GM12878 (cell line): ENCODE measurements around the gene KAZN. TPM values are rescaled to one million over a fixed set of nuclear protein-coding genes. Genes with fewer than 3 reads are reported as not detected.

ENCODE experiments used
- ATAC-seq: fragments of 200-7000 bp; cut with Tn5 transposase; 3 replicates; pipeline ENCODE4 v1.9.1; 2020; ENCODE audit warnings: mild to moderate bottlenecking, moderate library complexity
- BruUV-seq: library from RNA; stranded (reverse); fragments of 400-500 nt; replicated peaks from 2 replicates; lab custom pipeline; 2021; lab: Mats Ljungman, UMichigan
- CTCF ChIA-PET: fragments of 300-600 bp; sonication (Branson Sonifier 250); formaldehyde crosslinking; extraction: SDS; loops from one replicate; lab custom pipeline; 2021; ENCODE audit warnings: inconsistent platforms; lab: Yijun Ruan, JAX
- POLR2A ChIA-PET: fragments of 350-600 bp; formaldehyde crosslinking; extraction: SDS; loops from one replicate; lab custom pipeline; 2021; ENCODE audit warnings: inconsistent platforms; lab: Charles Lee
- RAD21 ChIA-PET: fragments of 300-600 bp; sonication (Branson Sonifier 250); formaldehyde crosslinking; loops from one replicate; lab custom pipeline; 2023; ENCODE audit warnings: antibody characterized with exemption; ENCODE audit not compliant: unreplicated experiment; lab: Charles Lee
- SMC1A ChIA-PET: fragments of 300-600 bp; sonication (Branson Sonifier 250); formaldehyde crosslinking; loops from one replicate; lab custom pipeline; 2023; ENCODE audit not compliant: unreplicated experiment, uncharacterized antibody; lab: Charles Lee
- DNase-seq: peaks from one replicate; pipeline ENCODE4 v3.0.0-alpha.2; 2011; ENCODE audit warnings: low read depth, low spot score
- FAIRE-seq: peaks from 3 replicates; lab custom pipeline; 2011; peaks lifted over from hg19 to GRCh38; lab: Jason Lieb, UNC
- H2AFZ ChIP-seq: 2 replicates; pipeline ENCODE4 v1.6.0; 2011; ENCODE audit warnings: low read depth, low read length, control low read depth; ENCODE audit not compliant: control insufficient read depth
- H3K27ac ChIP-seq: 2 replicates; pipeline ENCODE4 v1.5.1; 2011; ENCODE audit warnings: control low read depth; ENCODE audit not compliant: control insufficient read depth, insufficient read depth
- H3K27me3 ChIP-seq, 2 experiments: replicated peaks in 1 of 2; 2 replicates each; pipeline versions ENCODE4 v1.6.0 to v1.6.1; 2011; ENCODE audit warnings: low read length in 1 of 2; ENCODE audit not compliant: control insufficient read depth in 2 of 2, insufficient read depth in 2 of 2
- H3K36me3 ChIP-seq, 2 experiments: 2 replicates each; pipeline ENCODE4 v1.5.1; 2011; ENCODE audit warnings: low read length in 1 of 2; ENCODE audit not compliant: control insufficient read depth in 2 of 2, insufficient read depth in 2 of 2
- H3K4me1 ChIP-seq: 2 replicates; pipeline ENCODE4 v1.6.1; 2011; ENCODE audit warnings: mild to moderate bottlenecking, low read length, moderate library complexity, mixed read lengths; ENCODE audit not compliant: control insufficient read depth, insufficient read depth
- H3K4me2 ChIP-seq: 2 replicates; pipeline ENCODE4 v1.6.0; 2011; ENCODE audit warnings: control low read depth; ENCODE audit not compliant: control insufficient read depth, insufficient read depth
- H3K4me3 ChIP-seq: fragments of 200-600 bp; sonication (generic); 2 replicates; pipeline ENCODE4 v1.5.1; 2016
- H3K79me2 ChIP-seq: 2 replicates; pipeline ENCODE4 v1.6.0; 2011; ENCODE audit warnings: low read length; ENCODE audit not compliant: control insufficient read depth, insufficient read depth
- H3K9ac ChIP-seq: 2 replicates; pipeline ENCODE4 v1.8.0; 2011; ENCODE audit warnings: low read length, control low read depth, mixed read lengths; ENCODE audit not compliant: control insufficient read depth, insufficient read depth
- H3K9me3 ChIP-seq: replicated peaks from 3 replicates; pipeline ENCODE4 v1.5.1; 2011; ENCODE audit warnings: mild to moderate bottlenecking, low read length; ENCODE audit not compliant: control insufficient read depth, insufficient read depth
- H4K20me1 ChIP-seq: 2 replicates; pipeline ENCODE4 v1.6.0; 2011; ENCODE audit not compliant: control insufficient read depth, insufficient read depth
- FOXM1 ChIP-seq: IDR thresholded peaks from 2 replicates; pipeline ENCODE4 v1.6.1; 2012; ENCODE audit warnings: low read depth, mild to moderate bottlenecking, inconsistent platforms, low read length, moderate library complexity
- IKZF2 ChIP-seq, 2 experiments: fragments of 450-650 bp; IDR thresholded peaks; 2 replicates each; pipeline ENCODE4 v1.6.1; 2017; ENCODE audit warnings: mild to moderate bottlenecking in 2 of 2, moderate library complexity in 2 of 2
- MTA3 ChIP-seq: IDR thresholded peaks from 2 replicates; pipeline ENCODE4 v1.6.1; 2012; ENCODE audit warnings: low read length, inconsistent platforms, borderline replicate concordance
- NR2C1 ChIP-seq: fragments of 450-650 bp; IDR thresholded peaks from 2 replicates; pipeline ENCODE4 v1.6.1; 2017; ENCODE audit warnings: antibody characterized with exemption, mild to moderate bottlenecking, moderate library complexity
- NR2C2 ChIP-seq: IDR thresholded peaks from 2 replicates; pipeline ENCODE4 v1.6.1; 2011; ENCODE audit warnings: borderline replicate concordance, low read depth; ENCODE audit not compliant: control insufficient read depth, insufficient read length
- TARDBP ChIP-seq: IDR thresholded peaks from 2 replicates; pipeline ENCODE4 v1.6.1; 2016; ENCODE audit warnings: borderline replicate concordance
- TCF7 ChIP-seq: IDR thresholded peaks from 2 replicates; pipeline ENCODE4 v1.6.1; 2014; ENCODE audit warnings: antibody characterized with exemption, borderline replicate concordance
- ZZZ3 ChIP-seq: IDR thresholded peaks from 2 replicates; pipeline ENCODE4 v1.6.1; 2011; ENCODE audit warnings: low read depth; ENCODE audit not compliant: control insufficient read depth, insufficient read length
- WGBS: methylation state at CpG from one replicate; pipeline ENCODE4 v1.1.6; 2016; ENCODE audit warnings: low lambda C conversion rate; ENCODE audit not compliant: insufficient replicate concordance, insufficient coverage; ENCODE audit errors: missing lambda C conversion rate; 5-methylcytosine and 5-hydroxymethylcytosine counted together
- in situ Hi-C: fragments of 300-500 bp; cut with MboI; formaldehyde crosslinking; loops from 9 replicates; pipeline ENCODE4 v1.14.3; 2018; ENCODE audit warnings: mixed read lengths
- intact Hi-C: fragments of 100-400 bp; cut with micrococcal nuclease; formaldehyde crosslinking; loops from one replicate; pipeline ENCODE4 v1.14.2; 2022; ENCODE audit not compliant: unreplicated experiment
- polyA plus RNA-seq, 11 experiments: library from polyadenylated mRNA; depleted of rRNA in 4 of 11; unstranded in 6 of 11; stranded (reverse) in 5 of 11; fragments of >200 nt; fragmentation: Nextera tagmentation in 4 of 11; fragmentation: Illumina TruSeq in 1 of 11; extraction: Ambion mirVana in 4 of 11; extraction: Trizol in 1 of 11; gene quantifications; 1 replicate in 1 of 11; 2 replicates in 10 of 11; pipeline versions ENCODE4 v1.2.1 to v1.2.3, GENCODE V29; 2011 to 2016; ENCODE audit warnings: inconsistent platforms in 2 of 11, missing spikeins in 2 of 11, low read depth in 1 of 11
- total RNA-seq, 4 experiments: library from RNA; depleted of rRNA in 3 of 4; stranded (reverse); fragments of >200 nt in 3 of 4; fragmentation: Illumina TruSeq in 1 of 4; extraction: Trizol in 1 of 4; gene quantifications; 2 replicates each; pipeline versions ENCODE4 v1.2.1 to v1.2.3, GENCODE V29; 2013 to 2021
- TF ChIP-seq, protein P1 (sequence below): fragments of 450-650 bp; IDR thresholded peaks from 2 replicates; pipeline ENCODE4 v1.6.1; 2017; ENCODE audit warnings: borderline replicate concordance
- TF ChIP-seq, protein P2 (sequence below): fragments of 450-650 bp; formaldehyde crosslinking; IDR thresholded peaks from 2 replicates; pipeline ENCODE4 v1.4.0; 2022; ENCODE audit warnings: mild to moderate bottlenecking, moderate library complexity
- TF ChIP-seq, protein P3 (sequence below): fragments of 450-650 bp; IDR thresholded peaks from 2 replicates; pipeline ENCODE4 v1.6.1; 2014; ENCODE audit warnings: mild to moderate bottlenecking
- TF ChIP-seq, protein P4 (sequence below): IDR thresholded peaks from 2 replicates; pipeline ENCODE4 v1.6.1; 2012; ENCODE audit warnings: mild to moderate bottlenecking, low read depth, low read length
- TF ChIP-seq, protein P5 (sequence below): IDR thresholded peaks from 2 replicates; pipeline ENCODE4 v1.6.1; 2012; ENCODE audit warnings: low read depth, low read length, improper control_type of control experiment

Gene KAZN
- total and polyA plus RNA-seq, 10 of the 15 experiments (the other 5 are each of a cell fraction or from before 2014, with no cell fraction given) = 0.72 to 4.0 (median 1.2) TPM

DNA sequence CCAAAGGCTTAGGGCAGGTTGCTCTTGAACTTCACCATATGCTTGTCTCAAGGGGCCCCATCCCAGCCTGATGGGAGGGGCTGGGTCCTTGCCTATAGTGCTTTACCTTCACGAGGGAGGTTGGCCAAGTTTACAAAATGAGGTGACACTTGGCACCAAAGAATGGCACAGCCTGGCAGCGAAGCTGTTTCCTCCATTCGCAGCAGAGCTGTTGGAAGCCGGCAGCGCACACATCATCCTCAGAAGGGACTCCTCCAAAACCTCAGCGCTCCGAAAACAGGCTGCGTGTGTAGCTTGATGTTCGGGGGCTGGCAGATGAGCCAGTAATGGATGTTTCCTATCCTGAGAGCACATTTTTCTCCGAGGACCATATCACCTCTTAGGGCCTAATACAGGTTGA is 116.8 kb downstream of the KAZN start (continued):
- TF ChIP-seq, protein P1, sequence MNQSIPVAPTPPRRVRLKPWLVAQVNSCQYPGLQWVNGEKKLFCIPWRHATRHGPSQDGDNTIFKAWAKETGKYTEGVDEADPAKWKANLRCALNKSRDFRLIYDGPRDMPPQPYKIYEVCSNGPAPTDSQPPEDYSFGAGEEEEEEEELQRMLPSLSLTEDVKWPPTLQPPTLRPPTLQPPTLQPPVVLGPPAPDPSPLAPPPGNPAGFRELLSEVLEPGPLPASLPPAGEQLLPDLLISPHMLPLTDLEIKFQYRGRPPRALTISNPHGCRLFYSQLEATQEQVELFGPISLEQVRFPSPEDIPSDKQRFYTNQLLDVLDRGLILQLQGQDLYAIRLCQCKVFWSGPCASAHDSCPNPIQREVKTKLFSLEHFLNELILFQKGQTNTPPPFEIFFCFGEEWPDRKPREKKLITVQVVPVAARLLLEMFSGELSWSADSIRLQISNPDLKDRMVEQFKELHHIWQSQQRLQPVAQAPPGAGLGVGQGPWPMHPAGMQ = no peak
- TF ChIP-seq TCF7 = no peak
- TF ChIP-seq FOXM1 = no peak
- TF ChIP-seq MTA3 = no peak
- no peak for TF ChIP-seq ZZZ3
- TF ChIP-seq, protein P2, sequence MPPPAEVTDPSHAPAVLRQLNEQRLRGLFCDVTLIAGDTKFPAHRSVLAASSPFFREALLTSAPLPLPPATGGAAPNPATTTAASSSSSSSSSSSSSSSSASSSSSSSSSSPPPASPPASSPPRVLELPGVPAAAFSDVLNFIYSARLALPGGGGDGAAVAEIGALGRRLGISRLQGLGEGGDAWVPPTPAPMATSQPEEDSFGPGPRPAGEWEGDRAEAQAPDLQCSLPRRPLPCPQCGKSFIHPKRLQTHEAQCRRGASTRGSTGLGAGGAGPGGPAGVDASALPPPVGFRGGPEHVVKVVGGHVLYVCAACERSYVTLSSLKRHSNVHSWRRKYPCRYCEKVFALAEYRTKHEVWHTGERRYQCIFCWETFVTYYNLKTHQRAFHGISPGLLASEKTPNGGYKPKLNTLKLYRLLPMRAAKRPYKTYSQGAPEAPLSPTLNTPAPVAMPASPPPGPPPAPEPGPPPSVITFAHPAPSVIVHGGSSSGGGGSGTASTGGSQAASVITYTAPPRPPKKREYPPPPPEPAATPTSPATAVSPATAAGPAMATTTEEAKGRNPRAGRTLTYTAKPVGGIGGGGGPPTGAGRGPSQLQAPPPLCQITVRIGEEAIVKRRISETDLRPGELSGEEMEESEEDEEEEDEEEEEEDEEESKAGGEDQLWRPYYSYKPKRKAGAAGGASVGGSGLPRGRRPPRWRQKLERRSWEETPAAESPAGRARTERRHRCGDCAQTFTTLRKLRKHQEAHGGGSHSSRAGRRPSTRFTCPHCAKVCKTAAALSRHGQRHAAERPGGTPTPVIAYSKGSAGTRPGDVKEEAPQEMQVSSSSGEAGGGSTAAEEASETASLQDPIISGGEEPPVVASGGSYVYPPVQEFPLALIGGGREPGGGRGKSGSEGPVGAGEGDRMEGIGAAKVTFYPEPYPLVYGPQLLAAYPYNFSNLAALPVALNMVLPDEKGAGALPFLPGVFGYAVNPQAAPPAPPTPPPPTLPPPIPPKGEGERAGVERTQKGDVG (CRISPR knock-in tag) = no peak

DNA sequence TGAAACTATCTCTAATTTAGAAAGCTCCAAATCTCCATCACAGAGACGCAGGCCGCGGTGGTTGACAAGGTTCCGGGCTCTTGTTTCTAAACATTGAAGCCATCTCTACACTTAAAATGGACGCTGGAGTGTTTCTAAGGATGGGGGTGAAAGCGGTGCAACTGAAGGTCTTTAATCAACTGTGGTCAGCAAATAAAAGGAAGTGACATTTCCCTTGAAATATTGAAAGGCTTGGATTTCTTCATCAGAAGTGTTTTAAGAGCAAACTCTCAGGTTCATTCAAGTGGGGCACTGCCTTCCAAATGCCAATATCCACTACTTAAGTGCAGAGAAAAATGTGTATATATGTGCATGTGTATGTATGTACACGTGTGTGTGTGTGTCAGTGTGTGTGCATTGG is 117.3 kb downstream of the KAZN start:
- no peaks in the 10 kb centered on the region for H3K36me3 ChIP-seq
- ATAC-seq = no peak
- no peaks in the 10 kb centered on the region for H3K79me2 ChIP-seq
- no peak for DNase-seq
- BruUV-seq = no TSS peak
- H4K20me1 ChIP-seq = no peaks in the 10 kb centered on the region
- WGBS = 62% methylated on average over 7 of the region's 7 CpGs
- no peak for FAIRE-seq
- no peak overlapping the region for H3K4me2 ChIP-seq
- H3K4me1 ChIP-seq = no peaks in the 10 kb centered on the region
- no peaks in the 10 kb centered on the region; the same call in 2 of the 3 replicates for H3K9me3 ChIP-seq
- SMC1A ChIA-PET = no interaction called here
- H2AFZ ChIP-seq = no peak overlapping the region
- POLR2A ChIA-PET = no interaction called here
- RAD21 ChIA-PET = no interaction called here
- intact Hi-C loops (no loop called here), in situ Hi-C loops (no loop called here)
- no peak overlapping the region for H3K9ac ChIP-seq
- H3K4me3 ChIP-seq = no peak overlapping the region
- no peaks in the 10 kb centered on the region for H3K27me3 ChIP-seq
- CTCF ChIA-PET = no interaction called here
- no peak overlapping the region for H3K27ac ChIP-seq
- no peak for TF ChIP-seq NR2C2
- TF ChIP-seq, protein P3, sequence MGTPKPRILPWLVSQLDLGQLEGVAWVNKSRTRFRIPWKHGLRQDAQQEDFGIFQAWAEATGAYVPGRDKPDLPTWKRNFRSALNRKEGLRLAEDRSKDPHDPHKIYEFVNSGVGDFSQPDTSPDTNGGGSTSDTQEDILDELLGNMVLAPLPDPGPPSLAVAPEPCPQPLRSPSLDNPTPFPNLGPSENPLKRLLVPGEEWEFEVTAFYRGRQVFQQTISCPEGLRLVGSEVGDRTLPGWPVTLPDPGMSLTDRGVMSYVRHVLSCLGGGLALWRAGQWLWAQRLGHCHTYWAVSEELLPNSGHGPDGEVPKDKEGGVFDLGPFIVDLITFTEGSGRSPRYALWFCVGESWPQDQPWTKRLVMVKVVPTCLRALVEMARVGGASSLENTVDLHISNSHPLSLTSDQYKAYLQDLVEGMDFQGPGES = no peak
- TF ChIP-seq, protein P4, sequence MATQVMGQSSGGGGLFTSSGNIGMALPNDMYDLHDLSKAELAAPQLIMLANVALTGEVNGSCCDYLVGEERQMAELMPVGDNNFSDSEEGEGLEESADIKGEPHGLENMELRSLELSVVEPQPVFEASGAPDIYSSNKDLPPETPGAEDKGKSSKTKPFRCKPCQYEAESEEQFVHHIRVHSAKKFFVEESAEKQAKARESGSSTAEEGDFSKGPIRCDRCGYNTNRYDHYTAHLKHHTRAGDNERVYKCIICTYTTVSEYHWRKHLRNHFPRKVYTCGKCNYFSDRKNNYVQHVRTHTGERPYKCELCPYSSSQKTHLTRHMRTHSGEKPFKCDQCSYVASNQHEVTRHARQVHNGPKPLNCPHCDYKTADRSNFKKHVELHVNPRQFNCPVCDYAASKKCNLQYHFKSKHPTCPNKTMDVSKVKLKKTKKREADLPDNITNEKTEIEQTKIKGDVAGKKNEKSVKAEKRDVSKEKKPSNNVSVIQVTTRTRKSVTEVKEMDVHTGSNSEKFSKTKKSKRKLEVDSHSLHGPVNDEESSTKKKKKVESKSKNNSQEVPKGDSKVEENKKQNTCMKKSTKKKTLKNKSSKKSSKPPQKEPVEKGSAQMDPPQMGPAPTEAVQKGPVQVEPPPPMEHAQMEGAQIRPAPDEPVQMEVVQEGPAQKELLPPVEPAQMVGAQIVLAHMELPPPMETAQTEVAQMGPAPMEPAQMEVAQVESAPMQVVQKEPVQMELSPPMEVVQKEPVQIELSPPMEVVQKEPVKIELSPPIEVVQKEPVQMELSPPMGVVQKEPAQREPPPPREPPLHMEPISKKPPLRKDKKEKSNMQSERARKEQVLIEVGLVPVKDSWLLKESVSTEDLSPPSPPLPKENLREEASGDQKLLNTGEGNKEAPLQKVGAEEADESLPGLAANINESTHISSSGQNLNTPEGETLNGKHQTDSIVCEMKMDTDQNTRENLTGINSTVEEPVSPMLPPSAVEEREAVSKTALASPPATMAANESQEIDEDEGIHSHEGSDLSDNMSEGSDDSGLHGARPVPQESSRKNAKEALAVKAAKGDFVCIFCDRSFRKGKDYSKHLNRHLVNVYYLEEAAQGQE = no peak
- no peak for TF ChIP-seq TARDBP
- TF ChIP-seq NR2C1 = no peak
- TF ChIP-seq, protein P5, sequence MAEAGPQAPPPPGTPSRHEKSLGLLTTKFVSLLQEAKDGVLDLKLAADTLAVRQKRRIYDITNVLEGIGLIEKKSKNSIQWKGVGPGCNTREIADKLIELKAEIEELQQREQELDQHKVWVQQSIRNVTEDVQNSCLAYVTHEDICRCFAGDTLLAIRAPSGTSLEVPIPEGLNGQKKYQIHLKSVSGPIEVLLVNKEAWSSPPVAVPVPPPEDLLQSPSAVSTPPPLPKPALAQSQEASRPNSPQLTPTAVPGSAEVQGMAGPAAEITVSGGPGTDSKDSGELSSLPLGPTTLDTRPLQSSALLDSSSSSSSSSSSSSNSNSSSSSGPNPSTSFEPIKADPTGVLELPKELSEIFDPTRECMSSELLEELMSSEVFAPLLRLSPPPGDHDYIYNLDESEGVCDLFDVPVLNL = no peak
- TF ChIP-seq IKZF2 (IDR thresholded peaks at IDR 0.05) = no peak
- TF ChIP-seq FOXM1 = no peak
